GM18867 (cell line): ENCODE measurements around the gene CRB1.
A peak's percentile ranks its signal among the peaks of the same experiment; 100 is the strongest.

Experiments
- ATAC-seq: cut with Tn5 transposase; IDR thresholded peaks from one replicate; pipeline ENCODE4 v1.9.1; 2021; ENCODE audit warnings: mild to moderate bottlenecking, moderate library complexity; ENCODE audit not compliant: unreplicated experiment

CRB1 gene

GRCh38 chr1:197510691-197511378, 242.8 kb downstream of the CRB1 start:
- no peak for ATAC-seq

- ATAC-seq, result no peak
Measured at GRCh38 chr1:197515421-197515820, 247.4 kb downstream of the CRB1 start.

- peak; percentile 43 for ATAC-seq
Measured at GRCh38 chr1:197519741-197520334, 251.8 kb downstream of the CRB1 start.

GRCh38 chr1:197521118-197521739, 253.2 kb downstream of the CRB1 start:
- peak; percentile 83 for ATAC-seq

- ATAC-seq, result no peak
Measured at GRCh38 chr1:197526736-197527371, 258.8 kb downstream of the CRB1 start.
